ENCODE data around the gene CLEC2D.

CLEC2D gene

DNA sequence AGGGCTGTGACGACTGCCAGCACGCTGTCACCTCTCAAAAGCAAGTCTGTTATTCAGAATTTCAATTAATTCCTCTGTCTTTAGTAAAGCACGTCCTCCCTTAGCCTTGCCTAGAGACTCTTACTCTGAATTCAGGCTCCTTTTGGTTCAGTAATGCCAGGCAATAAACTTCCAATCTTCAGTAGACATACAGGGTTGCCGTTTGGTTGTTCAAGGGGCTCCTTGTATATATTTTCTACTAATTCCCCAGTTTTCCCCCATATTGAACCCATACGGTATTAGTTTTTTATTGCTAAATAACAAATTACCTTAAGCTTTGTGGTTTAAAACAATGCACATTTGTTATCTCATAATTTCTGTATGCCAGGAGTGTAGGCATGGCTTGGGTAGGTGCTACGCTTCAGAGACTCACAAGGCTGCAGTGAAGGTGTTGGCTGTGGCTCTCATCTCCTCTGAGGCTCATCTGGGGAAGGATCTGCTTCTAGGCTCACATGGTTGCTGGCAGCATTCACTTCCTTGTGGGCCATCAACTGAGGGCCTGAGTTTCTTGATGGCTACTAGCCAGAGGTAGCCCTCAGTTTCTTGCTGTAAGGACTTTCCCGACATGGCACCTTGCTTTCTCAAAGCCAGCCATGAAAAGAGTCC lies 70.7 kb downstream of the CLEC2D start:
- TF ChIP-seq POLR2AphosphoS5 (IDR thresholded peaks at IDR 0.05; ENCODE audit: low read depth, low read length) = no peak
- TF ChIP-seq PAX5 (IDR thresholded peaks at IDR 0.05; ENCODE audit: insufficient read depth, low read length, severe bottlenecking) = no peak
- TF ChIP-seq SPI1 (IDR thresholded peaks at IDR 0.05; ENCODE audit: low read depth, low read length) = no peak
- no peak for TF ChIP-seq POLR2A (IDR thresholded peaks at IDR 0.05; ENCODE audit: low read depth, low read length)
- no peak for TF ChIP-seq POU2F2 (IDR thresholded peaks at IDR 0.05; ENCODE audit: low read depth, low read length)
- TF ChIP-seq TAF1 (IDR thresholded peaks at IDR 0.05; ENCODE audit: low read depth, low read length) = no peak
- no peak for DNase-seq (ENCODE audit: insufficient read length, low spot score)
- FAIRE-seq = no peak

DNA sequence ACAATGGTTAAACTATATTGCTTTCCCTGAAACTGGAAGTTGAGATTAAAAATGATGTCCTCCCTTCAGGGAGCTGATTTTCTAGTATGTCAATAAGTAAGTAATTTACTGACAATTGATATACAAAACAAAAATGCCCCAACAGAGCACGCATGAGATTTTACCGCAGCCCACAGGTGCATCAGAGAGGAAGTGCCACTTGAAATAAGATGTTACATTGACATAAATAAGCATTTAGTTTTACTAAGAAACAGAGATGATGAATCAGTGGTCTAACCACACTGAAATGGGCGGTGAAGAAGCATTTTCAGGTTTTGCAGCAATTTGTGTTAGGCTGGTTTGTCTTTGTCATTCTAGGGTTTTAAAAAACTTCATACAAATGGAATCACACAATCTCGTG lies 72.2 kb downstream of the CLEC2D start:
- TF ChIP-seq POLR2AphosphoS5 (IDR thresholded peaks at IDR 0.05; ENCODE audit: low read depth, low read length) = peak; percentile 36; the same call in 1 of the 2 replicates
- 0 out of 2 replicates have a peak, but pooled peaks have one; percentile 70 for TF ChIP-seq POU2F2 (IDR thresholded peaks at IDR 0.05; ENCODE audit: low read depth, low read length)
- no peak for TF ChIP-seq TAF1 (IDR thresholded peaks at IDR 0.05; ENCODE audit: low read depth, low read length)
- TF ChIP-seq POLR2A (IDR thresholded peaks at IDR 0.05; ENCODE audit: low read depth, low read length) = no peak
- TF ChIP-seq PAX5 (IDR thresholded peaks at IDR 0.05; ENCODE audit: insufficient read depth, low read length, severe bottlenecking) = no peak
- TF ChIP-seq SPI1 (IDR thresholded peaks at IDR 0.05; ENCODE audit: low read depth, low read length) = peak; percentile 96
- no peak for DNase-seq (ENCODE audit: insufficient read length, low spot score)
- FAIRE-seq = peak; percentile 84

DNA sequence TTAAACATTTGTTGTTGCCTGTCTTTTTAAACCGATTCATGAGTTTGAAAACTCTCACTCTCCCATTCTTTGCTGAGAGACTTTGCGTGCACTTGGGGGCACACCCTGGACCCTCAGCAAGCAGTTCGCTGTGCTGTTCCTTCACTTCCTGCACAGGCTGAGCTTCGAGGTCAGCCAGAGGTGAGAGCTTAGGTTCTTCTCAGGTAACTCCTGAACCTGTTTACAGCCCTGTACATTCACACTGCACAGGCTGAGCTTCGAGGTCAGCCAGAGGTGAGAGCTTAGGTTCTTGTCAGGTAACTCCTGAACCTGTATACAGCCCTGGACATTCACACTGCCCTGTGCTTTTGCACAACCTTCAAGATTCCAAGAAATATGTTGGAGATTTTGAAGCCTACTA lies 73.1 kb downstream of the CLEC2D start:
- TF ChIP-seq TAF1 (IDR thresholded peaks at IDR 0.05; ENCODE audit: low read depth, low read length) (no peak), PAX5 (IDR thresholded peaks at IDR 0.05; ENCODE audit: insufficient read depth, low read length, severe bottlenecking) (no peak), POU2F2 (IDR thresholded peaks at IDR 0.05; ENCODE audit: low read depth, low read length) (no peak)
- FAIRE-seq = peak; percentile 83
- DNase-seq (ENCODE audit: insufficient read length, low spot score) = no peak

DNA sequence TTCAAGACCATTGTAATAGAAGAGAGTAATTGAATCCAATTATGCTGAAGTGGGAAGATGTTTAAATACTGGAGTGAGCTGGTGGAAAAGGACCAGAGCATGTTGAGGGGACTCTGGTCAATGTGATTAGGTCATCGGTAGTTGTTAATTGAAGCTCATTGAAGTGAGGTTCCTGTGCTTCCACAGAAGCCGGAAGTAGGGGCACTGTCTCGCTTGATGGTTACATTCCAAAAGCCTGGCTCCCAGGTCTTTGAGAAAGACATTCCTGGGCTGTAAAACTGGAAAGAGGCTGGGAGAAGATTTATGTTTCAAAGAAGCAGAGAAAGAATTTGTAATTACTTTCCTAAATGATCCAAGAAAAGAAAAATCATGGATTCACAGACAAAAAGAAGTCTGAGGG lies 75.7 kb downstream of the CLEC2D start:
- TF ChIP-seq POLR2AphosphoS5 (IDR thresholded peaks at IDR 0.05; ENCODE audit: low read depth, low read length) (no peak), POLR2A (IDR thresholded peaks at IDR 0.05; ENCODE audit: low read depth, low read length) (no peak), POU2F2 (IDR thresholded peaks at IDR 0.05; ENCODE audit: low read depth, low read length) (no peak), TAF1 (IDR thresholded peaks at IDR 0.05; ENCODE audit: low read depth, low read length) (no peak), SPI1 (IDR thresholded peaks at IDR 0.05; ENCODE audit: low read depth, low read length) (no peak), PAX5 (IDR thresholded peaks at IDR 0.05; ENCODE audit: insufficient read depth, low read length, severe bottlenecking) (no peak)
- no peak for DNase-seq (ENCODE audit: insufficient read length, low spot score)
- no peak for FAIRE-seq

Measured in GM12891 (cell line).